Right renal pelvis (tissue), 4 donors: ENCODE results near the gene FFAR2. TPM values are rescaled to one million over a fixed set of nuclear protein-coding genes. Genes with fewer than 3 reads are reported as not detected.
"Not testable (repeated sequence)": the region's sequence is repeated elsewhere in the genome, so short reads cannot be mapped to it uniquely, and the experiment has no call there.

Experiments used
- DNase-seq, 4 donors: peaks; one replicate each; pipeline ENCODE4 v3.0.0-alpha.2; 2013; ENCODE audit warnings: low read depth in 4 of 4, low spot score in 3 of 4, missing footprints in 1 of 4
- polyA plus RNA-seq, 4 donors: library from polyadenylated mRNA; unstranded; fragments of 120-200 nt; gene quantifications; one replicate each; pipeline ENCODE4 v1.2.1, GENCODE V29; 2013; ENCODE audit not compliant: insufficient read length in 4 of 4

Gene FFAR2
- polyA plus RNA-seq, 4 donors = 0.21 to 0.37 (median 0.33) TPM

DNA sequence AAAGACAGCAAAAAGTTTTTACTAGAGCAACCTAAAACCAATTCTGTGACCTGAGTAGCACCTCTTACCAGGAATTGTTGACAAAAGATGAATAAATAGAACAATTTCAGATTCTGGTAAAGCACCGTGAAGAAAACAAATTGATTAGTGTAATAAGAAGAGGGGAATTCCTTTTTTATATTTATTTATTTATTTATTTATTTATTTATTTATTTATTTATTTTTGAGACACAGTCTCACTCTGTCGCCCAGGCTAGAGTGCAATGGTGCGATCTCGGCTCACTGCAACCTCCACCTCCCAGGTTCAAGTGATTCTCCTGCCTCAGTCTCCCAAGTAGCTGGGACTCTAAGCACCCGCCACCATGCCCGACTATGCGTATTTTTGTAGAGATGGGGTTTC is 24.7 kb upstream of the FFAR2 start:
- not testable (repeated sequence) for DNase-seq

DNA sequence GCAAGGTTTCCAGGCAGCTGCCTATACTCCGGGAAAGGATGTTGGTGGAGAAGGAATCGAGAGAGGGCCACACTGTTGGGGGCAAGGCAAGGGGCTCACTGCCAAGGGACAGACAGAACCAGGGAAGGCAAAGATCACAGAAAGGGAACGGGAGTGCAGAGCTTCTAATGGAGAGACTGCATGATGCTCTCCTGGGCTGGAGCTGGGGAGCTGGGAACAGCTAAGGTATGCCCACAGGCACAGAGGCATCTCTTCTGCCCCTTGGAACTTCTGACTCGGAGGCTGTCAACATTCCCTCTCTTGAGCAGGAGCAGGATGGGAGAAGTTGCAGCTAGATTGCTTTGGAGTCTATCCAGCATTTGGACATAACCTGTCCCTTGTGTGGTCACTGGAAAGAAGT is 22.4 kb upstream of the FFAR2 start:
- DNase-seq = no peak

- DNase-seq = no peak
These were observed 20.9 kb upstream of the FFAR2 start for GRCh38 chr19:35427187-35427586.

DNA sequence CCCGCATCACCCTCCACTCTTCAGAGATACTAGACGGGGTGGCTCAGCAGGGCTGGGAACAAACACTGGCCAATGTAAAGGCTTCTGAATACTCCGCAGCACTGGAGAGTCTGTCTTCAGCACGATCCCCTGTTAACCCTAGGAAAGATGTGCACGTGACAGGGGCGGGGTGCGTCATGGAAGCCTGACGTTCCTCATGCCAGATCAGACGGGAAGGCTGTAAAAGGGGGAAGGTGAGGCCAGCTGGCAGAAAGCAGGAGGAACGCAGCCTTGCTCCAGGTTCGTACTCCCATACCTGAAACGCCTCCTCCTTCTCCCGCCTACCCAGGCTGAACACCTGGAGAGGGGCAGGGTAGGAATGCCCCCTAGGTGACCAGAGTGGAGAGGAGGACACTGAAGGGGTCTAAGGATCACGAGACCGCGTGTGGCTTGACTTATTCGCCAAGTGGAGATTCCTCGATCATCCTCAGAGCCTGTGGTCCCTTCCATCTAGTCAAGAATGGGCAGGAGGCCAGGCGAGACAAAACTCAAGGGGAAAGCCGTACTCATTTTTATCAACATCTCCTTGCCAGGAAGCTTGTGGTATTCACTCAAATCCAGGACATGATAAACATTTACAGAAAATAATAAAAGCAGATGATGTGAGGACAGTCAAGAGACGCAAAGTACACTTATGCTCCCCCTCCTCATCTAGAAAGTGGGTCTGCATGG is 18.2 kb upstream of the FFAR2 start:
- no peak for DNase-seq

DNA sequence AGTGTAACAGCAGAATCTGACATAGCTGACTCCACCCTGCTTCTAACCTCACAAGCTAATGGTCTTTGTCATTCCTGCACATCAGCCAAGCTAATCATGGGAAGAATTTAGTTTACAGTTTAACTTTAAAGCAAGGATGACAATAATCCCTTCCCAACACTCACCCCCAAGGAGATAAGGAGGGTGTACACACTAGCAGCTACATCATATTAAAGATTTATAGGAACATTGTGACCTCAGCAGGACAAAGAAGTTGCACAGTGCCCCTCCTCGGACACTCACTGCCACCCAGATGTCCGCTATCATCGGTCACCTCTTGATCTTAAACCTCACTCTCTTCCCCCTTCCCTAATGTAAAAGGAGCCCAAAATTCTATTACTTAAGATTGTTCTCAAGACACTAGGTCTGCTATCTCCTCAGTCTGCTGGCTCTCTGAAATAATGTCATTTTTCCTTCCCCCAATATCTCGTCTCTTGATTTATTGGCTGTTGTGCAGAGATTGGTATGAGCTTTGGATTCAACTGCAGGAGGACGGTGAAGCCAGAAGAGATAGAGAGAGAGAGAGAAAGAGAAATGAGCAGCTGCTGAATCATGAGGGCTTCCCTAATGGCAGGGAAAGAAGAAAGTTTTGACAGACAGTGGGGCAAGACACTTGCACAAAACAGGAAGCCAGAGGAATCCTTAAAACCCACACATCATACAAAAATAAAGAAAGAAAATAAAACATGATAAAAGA is 17.5 kb upstream of the FFAR2 start:
- no peak for DNase-seq

GRCh38 chr19:35431145-35431807 is 16.8 kb upstream of the FFAR2 start:
- DNase-seq = no peak

DNA sequence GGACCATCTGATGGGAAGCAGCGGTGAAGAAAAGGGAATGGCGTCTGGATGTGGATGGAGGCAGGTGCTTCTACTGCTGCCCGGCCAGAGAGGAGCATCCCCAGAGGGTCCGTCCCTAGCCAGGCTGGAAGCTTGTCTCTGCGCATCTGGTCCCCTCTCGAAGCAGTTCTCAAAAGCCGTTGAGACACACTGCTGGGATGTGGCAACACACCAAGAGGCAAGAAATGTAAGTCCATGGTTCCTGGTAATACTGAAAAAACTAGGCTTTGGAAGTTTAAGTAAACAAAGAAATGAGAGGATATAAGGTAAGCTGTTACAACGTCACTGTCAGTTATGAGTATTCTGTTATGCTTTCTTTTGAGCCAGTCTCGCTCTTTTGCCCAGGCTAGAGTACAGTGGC is 15.1 kb upstream of the FFAR2 start:
- DNase-seq = no peak

GRCh38 chr19:35433448-35433847 is 14.6 kb upstream of the FFAR2 start:
- DNase-seq = no peak

GRCh38 chr19:35435896-35436295 is 12.2 kb upstream of the FFAR2 start:
- no peak for DNase-seq

DNA sequence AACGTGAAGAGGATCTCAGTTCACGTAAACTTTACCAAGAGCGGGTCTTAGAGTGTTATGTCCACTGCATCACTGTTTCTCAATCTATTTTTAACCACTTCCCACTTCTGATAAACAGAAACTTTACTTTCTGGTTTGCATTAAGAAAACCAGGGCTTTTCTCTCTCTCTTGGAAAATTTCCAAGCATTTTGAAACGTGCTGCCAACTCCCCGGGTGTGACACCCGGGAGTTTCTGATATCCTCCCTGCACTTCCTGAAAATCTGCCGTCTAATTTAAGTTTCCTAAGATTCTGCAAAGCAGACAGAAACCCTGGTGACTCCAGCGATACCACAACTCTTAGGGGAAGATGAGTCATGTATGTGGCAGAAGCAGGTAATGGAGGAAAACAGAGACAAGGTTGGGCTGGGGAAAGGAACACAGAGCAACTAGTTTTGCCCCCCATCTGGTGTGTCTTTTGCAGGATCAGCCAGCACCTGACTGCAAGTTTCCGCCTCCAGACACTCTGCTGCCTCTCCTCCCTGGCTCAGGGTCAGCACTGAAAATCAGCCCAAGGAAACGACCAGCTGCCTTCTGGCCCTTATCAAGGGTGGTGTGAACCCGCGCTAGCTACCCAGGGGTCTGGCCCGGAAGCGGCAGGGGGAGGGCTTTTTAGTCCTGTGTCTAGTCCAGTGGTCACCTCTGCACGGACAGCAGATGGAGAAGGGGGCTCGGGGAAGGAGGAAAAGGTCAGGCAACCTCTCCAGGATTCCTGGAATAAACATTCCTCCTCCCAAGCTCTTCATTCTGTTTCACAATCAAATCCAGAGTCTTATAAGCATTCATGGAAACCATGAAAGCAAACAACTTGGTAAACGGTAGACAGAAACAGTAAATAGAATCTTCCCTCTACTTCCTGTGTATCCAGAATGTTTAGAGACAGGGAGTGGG is 11.3 kb upstream of the FFAR2 start:
- no peak for DNase-seq

- no peak for DNase-seq
These were observed 10.6 kb upstream of the FFAR2 start for GRCh38 chr19:35437406-35437951.

- DNase-seq = no peak
These were observed 10.0 kb upstream of the FFAR2 start for GRCh38 chr19:35438096-35438495.

GRCh38 chr19:35438527-35438926 is 9.5 kb upstream of the FFAR2 start:
- DNase-seq = no peak

GRCh38 chr19:35439921-35440320 is 8.1 kb upstream of the FFAR2 start:
- DNase-seq = no peak

- no peak for DNase-seq
These were observed 6.0 kb upstream of the FFAR2 start for GRCh38 chr19:35442091-35442490.

- DNase-seq = no peak
These were observed 3.3 kb upstream of the FFAR2 start for GRCh38 chr19:35444735-35445134.

DNA sequence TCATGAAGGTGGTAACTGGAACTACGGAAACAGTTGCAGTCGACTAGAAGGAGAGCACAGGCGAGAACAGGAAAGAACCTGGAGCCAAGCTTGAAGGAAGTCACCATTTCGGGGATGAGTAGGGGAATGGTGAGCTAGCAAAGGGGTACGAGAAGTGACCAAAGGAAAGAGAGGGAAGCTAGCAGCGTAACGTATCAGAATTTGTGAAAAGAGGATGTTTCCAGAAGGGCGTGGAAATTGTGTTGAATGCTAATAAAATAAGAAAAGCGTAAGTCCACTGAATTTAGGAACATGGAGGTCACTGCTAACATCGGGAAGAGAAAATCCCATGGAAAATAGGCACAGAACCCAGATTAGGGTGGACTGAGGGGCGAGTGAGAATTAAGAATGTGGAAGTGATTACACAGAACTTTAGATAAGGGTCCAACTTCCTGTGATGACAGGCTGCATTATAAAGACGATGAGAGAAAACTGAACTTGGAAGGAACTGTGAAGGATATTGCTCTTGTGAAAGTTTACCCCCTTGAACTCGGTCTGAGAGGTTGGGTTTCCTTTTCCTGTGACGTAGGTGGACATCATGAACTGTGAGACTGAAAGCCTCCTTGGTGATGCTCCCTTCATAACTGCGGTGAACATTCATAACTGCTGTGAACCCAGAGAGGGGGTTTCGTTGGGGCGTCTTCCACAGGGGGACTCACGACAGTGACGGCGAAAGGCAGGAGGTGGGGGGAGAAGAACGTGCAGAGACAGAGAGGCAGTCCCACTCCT is 2.0 kb upstream of the FFAR2 start:
- DNase-seq = no peak

- no peak for DNase-seq
These were observed 1.4 kb downstream of the FFAR2 start for GRCh38 chr19:35449359-35450043.
